ENCODE data around the gene TSPAN18. TPM values are rescaled to one million over a fixed set of nuclear protein-coding genes. Genes with fewer than 3 reads are reported as not detected.

Gene TSPAN18
- total and polyA plus RNA-seq, 2 experiments from 2014 or later = 6.0 to 10.6 TPM

DNA sequence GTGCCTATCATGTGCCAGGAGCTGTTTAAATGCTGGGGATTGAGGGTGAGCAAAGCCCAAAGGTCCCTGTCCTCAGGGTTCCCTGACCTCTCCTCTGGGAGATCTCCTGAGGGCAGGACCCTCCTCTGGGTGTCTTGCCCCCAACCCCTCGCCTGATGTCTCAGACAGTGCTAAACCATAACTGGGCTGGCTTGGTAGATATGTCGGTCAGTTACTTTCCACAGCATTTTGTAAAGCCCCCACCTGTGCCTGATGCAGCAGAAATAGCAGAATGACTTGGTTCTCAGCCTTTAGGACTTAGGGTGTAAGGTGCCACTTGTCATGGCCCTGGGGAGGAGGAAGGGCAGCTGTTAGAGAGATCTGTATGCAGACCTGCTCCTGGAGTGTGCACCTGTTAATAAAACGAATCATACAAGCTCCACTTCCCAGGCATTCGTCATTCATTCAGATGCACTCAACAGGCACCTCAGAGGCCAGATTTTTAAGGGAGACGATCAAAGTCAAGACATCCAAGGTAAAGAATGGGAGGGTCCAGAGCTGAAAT lies 135.9 kb downstream of the TSPAN18 start:
- no peak overlapping the region for H2AFZ ChIP-seq
- no peak overlapping the region for H3K4me3 ChIP-seq
- no peaks in the 10 kb centered on the region; the same call in 2 of the 3 replicates for H3K36me3 Mint-ChIP-seq (ENCODE audit: low read depth)
- peak overlapping the region; percentile 48 for H3K27ac ChIP-seq (ENCODE audit: low read depth)
- H3K27me3 ChIP-seq (ENCODE audit: insufficient read depth) = no peaks in the 10 kb centered on the region
- H3K4me2 ChIP-seq = no peak overlapping the region
- peaks cover 67% of the 10 kb centered on the region for H3K4me1 Mint-ChIP-seq
- no peak overlapping the region for H3K4me3 Mint-ChIP-seq
- H3K27me3 Mint-ChIP-seq (ENCODE audit: insufficient read depth, low read depth, poor library complexity) = peaks cover 18% of the 10 kb centered on the region
- no peak for TF ChIP-seq NANOG (IDR thresholded peaks at IDR 0.05; ENCODE audit: borderline replicate concordance)
- ATAC-seq (no peak), DNase-seq (ENCODE audit: low spot score) (no peak)
- H3K9me2 ChIP-seq (ENCODE audit: insufficient read depth) = no peaks in the 10 kb centered on the region
- no peaks in the 10 kb centered on the region for H3K79me2 ChIP-seq (replicated peaks; ENCODE audit: insufficient read depth)
- no peaks in the 10 kb centered on the region for H3K36me3 ChIP-seq (ENCODE audit: insufficient read depth)
- H3F3A ChIP-seq (replicated peaks; ENCODE audit: low read depth) = no peaks in the 10 kb centered on the region
- no peaks in the 10 kb centered on the region for H4K20me1 ChIP-seq (replicated peaks; ENCODE audit: insufficient read depth)
- peak overlapping the region; percentile 57; the same call in 1 of the 2 replicates for H3K27ac Mint-ChIP-seq
- no peaks in the 10 kb centered on the region; the same call in 2 of the 3 replicates for H3K9me3 Mint-ChIP-seq
- peaks cover 34% of the 10 kb centered on the region for H3K4me1 ChIP-seq (ENCODE audit: insufficient read depth)

DNA sequence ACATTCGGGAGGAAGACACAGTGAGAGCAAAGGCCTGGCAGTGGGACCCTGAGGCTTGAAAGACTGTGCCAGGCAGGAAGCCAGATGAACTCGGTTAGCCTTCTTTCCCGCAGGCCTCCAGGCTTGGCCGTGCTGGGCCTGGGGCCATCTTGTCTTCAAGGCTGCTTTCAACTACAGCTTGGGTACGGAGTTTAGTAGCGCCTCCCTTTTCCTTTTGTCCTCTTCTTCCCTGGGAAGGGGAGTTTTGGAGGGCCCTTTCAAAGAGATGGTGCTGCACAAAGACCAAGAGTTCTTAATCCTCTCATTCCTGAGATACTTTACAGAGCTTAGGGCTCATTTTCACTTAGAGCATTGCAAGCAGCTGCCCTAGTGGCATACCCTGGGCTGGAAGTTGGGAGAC lies 136.5 kb downstream of the TSPAN18 start:
- Histone ChIP-seq H2AFZ (no peak overlapping the region), H3K27me3 (ENCODE audit: insufficient read depth) (no peaks in the 10 kb centered on the region), H3K36me3 (ENCODE audit: insufficient read depth) (no peaks in the 10 kb centered on the region), H3K4me3 (no peak overlapping the region), H3K9me2 (ENCODE audit: insufficient read depth) (no peaks in the 10 kb centered on the region), H4K20me1 (replicated peaks; ENCODE audit: insufficient read depth) (no peaks in the 10 kb centered on the region), H3K79me2 (replicated peaks; ENCODE audit: insufficient read depth) (no peaks in the 10 kb centered on the region), H3K4me1 (ENCODE audit: insufficient read depth) (peaks cover 31% of the 10 kb centered on the region), H3K4me2 (no peak overlapping the region), H3K27ac (ENCODE audit: low read depth) (peak overlapping the region; percentile 48; the same call in 1 of the 2 replicates), H3F3A (replicated peaks; ENCODE audit: low read depth) (no peaks in the 10 kb centered on the region)
- Mint-ChIP-seq H3K36me3 (ENCODE audit: low read depth) (no peaks in the 10 kb centered on the region; the same call in 2 of the 3 replicates), H3K27ac (0 out of 2 replicates have a peak overlapping the region, but pooled peaks have one; percentile 57), H3K27me3 (ENCODE audit: insufficient read depth, low read depth, poor library complexity) (peaks cover 21% of the 10 kb centered on the region), H3K4me3 (no peak overlapping the region), H3K4me1 (peaks cover 65% of the 10 kb centered on the region), H3K9me3 (no peaks in the 10 kb centered on the region; the same call in 2 of the 3 replicates)
- ATAC-seq = peak; percentile 44
- peak; percentile 34 for DNase-seq (ENCODE audit: low spot score)
- TF ChIP-seq, protein P1, sequence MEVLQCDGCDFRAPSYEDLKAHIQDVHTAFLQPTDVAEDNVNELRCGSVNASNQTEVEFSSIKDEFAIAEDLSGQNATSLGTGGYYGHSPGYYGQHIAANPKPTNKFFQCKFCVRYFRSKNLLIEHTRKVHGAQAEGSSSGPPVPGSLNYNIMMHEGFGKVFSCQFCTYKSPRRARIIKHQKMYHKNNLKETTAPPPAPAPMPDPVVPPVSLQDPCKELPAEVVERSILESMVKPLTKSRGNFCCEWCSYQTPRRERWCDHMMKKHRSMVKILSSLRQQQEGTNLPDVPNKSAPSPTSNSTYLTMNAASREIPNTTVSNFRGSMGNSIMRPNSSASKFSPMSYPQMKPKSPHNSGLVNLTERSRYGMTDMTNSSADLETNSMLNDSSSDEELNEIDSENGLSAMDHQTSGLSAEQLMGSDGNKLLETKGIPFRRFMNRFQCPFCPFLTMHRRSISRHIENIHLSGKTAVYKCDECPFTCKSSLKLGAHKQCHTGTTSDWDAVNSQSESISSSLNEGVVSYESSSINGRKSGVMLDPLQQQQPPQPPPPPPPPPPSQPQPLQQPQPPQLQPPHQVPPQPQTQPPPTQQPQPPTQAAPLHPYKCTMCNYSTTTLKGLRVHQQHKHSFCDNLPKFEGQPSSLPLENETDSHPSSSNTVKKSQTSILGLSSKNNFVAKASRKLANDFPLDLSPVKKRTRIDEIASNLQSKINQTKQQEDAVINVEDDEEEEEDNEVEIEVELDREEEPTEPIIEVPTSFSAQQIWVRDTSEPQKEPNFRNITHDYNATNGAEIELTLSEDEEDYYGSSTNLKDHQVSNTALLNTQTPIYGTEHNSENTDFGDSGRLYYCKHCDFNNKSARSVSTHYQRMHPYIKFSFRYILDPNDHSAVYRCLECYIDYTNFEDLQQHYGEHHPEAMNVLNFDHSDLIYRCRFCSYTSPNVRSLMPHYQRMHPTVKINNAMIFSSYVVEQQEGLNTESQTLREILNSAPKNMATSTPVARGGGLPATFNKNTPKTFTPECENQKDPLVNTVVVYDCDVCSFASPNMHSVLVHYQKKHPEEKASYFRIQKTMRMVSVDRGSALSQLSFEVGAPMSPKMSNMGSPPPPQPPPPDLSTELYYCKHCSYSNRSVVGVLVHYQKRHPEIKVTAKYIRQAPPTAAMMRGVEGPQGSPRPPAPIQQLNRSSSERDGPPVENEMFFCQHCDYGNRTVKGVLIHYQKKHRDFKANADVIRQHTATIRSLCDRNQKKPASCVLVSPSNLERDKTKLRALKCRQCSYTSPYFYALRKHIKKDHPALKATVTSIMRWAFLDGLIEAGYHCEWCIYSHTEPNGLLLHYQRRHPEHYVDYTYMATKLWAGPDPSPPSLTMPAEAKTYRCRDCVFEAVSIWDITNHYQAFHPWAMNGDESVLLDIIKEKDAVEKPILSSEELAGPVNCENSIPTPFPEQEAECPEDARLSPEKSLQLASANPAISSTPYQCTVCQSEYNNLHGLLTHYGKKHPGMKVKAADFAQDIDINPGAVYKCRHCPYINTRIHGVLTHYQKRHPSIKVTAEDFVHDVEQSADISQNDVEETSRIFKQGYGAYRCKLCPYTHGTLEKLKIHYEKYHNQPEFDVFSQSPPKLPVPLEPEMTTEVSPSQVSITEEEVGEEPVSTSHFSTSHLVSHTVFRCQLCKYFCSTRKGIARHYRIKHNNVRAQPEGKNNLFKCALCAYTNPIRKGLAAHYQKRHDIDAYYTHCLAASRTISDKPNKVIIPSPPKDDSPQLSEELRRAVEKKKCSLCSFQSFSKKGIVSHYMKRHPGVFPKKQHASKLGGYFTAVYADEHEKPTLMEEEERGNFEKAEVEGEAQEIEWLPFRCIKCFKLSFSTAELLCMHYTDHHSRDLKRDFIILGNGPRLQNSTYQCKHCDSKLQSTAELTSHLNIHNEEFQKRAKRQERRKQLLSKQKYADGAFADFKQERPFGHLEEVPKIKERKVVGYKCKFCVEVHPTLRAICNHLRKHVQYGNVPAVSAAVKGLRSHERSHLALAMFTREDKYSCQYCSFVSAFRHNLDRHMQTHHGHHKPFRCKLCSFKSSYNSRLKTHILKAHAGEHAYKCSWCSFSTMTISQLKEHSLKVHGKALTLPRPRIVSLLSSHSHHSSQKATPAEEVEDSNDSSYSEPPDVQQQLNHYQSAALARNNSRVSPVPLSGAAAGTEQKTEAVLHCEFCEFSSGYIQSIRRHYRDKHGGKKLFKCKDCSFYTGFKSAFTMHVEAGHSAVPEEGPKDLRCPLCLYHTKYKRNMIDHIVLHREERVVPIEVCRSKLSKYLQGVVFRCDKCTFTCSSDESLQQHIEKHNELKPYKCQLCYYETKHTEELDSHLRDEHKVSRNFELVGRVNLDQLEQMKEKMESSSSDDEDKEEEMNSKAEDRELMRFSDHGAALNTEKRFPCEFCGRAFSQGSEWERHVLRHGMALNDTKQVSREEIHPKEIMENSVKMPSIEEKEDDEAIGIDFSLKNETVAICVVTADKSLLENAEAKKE (CRISPR knock-in tag; IDR thresholded peaks at IDR 0.05) = no peak
- TF ChIP-seq ZNF114 (CRISPR knock-in tag; IDR thresholded peaks at IDR 0.05) = 0 out of 2 replicates have a peak, but pooled peaks have one; percentile 59

Measured in GM23338 (cell line).